ENCODE data around the gene PLGRKT.
"Not testable (repeated sequence)": the region's sequence is repeated elsewhere in the genome, so short reads cannot be mapped to it uniquely, and the experiment has no call there.

The PLGRKT gene

DNA sequence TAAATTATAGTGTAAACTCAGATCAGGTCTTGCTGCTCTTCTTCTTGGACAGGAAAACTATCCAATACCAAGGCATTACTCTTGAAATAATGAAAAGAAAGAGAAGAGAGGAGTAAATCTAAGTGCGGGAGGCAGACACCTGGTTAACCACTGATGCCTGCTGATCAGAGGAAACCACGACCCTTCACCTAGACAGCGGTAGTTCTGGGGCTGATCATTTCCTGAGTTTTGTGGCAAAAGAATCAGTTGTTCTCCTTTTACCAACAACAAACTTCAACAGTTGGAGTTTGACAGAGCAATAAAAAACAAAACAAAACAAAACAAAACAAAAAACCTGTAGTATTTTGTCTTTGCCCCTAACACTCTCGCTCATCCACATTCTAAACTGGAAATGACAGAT is 101.0 kb downstream of the PLGRKT start:
- H3K4me2 ChIP-seq (ENCODE audit: low read depth, low read length, poor library complexity, severe bottlenecking): no peak overlapping the region
- no peaks in the 10 kb centered on the region for H3K9me3 ChIP-seq (ENCODE audit: insufficient read depth, low read length)
- no peak overlapping the region for H3K27ac ChIP-seq (ENCODE audit: low read depth, low read length)
- no peaks in the 10 kb centered on the region for H4K20me1 ChIP-seq (ENCODE audit: low read depth, low read length)
- TF ChIP-seq EZH2phosphoT487 (conservative IDR thresholded peaks at IDR 0.05; ENCODE audit: low read length) (no peak), CTCF (IDR thresholded peaks at IDR 0.05; ENCODE audit: insufficient read depth, low read length, poor library complexity, severe bottlenecking) (no peak)
- no peaks in the 10 kb centered on the region for H3K27me3 ChIP-seq (ENCODE audit: low read length)
- H3K4me3 ChIP-seq (ENCODE audit: insufficient read depth, low read length, poor library complexity, severe bottlenecking): no peak overlapping the region
- no peak overlapping the region for H3K9ac ChIP-seq (ENCODE audit: low read length)
- peaks cover 5% of the 10 kb centered on the region; the same call in 1 of the 2 replicates for H3F3A ChIP-seq (ENCODE audit: insufficient read depth)
- H2AFZ ChIP-seq (ENCODE audit: low read depth, low read length, severe bottlenecking): no peak overlapping the region
- H3K79me2 ChIP-seq (ENCODE audit: insufficient read depth, low read length): no peaks in the 10 kb centered on the region
- H3K36me3 ChIP-seq (ENCODE audit: low read length): peaks cover 3% of the 10 kb centered on the region; the same call in 1 of the 2 replicates
- H3K9me2 ChIP-seq (replicated peaks; ENCODE audit: insufficient read depth, low read length): no peaks in the 10 kb centered on the region

GRCh38 chr9:5331276-5331675 is 106.4 kb downstream of the PLGRKT start:
- not testable (repeated sequence) for H3K9ac ChIP-seq (ENCODE audit: low read length); H3K4me2 ChIP-seq (ENCODE audit: low read depth, low read length, poor library complexity, severe bottlenecking); H3K27me3 ChIP-seq (ENCODE audit: low read length); H3K4me3 ChIP-seq (ENCODE audit: insufficient read depth, low read length, poor library complexity, severe bottlenecking); H3K36me3 ChIP-seq (ENCODE audit: low read length); H3K79me2 ChIP-seq (ENCODE audit: insufficient read depth, low read length); H4K20me1 ChIP-seq (ENCODE audit: low read depth, low read length); H3K9me3 ChIP-seq (ENCODE audit: insufficient read depth, low read length); H3F3A ChIP-seq (ENCODE audit: insufficient read depth); H2AFZ ChIP-seq (ENCODE audit: low read depth, low read length, severe bottlenecking); H3K27ac ChIP-seq (ENCODE audit: low read depth, low read length); H3K9me2 ChIP-seq (replicated peaks; ENCODE audit: insufficient read depth, low read length)

DNA sequence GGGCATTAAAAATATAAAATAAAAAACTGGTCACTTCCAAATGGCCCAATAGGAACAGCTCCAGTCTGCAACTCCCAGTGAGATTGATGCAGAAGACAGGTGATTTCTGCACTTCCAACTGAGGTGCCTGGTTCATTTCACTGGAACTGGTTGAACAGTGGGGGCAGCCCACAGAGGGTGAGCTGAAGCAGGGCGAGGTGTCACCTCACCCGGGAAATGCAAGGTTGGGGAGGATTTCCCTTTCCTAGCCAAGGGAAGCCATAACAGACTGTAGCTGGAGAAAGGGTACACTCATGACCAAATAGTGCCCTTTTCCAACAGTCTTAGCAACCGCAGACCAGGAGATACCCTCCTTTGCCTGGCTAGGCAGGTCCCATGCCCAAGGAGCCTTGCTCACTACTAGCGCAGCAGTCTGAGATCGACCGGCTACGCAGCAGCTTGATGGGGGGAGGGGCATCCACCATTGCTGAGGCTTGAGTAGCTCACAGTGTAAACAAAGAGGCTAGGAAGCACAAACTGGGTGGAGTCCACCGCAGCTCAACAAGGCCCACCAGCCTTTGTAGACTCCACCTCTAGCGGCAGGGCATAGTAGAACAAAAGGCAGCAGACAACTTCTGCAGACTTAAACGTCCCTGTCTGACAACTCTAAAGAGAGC is 110.7 kb downstream of the PLGRKT start:
- Histone ChIP-seq H3K36me3 (ENCODE audit: low read length) (no peaks in the 10 kb centered on the region; the same call in 1 of the 2 replicates), H4K20me1 (ENCODE audit: low read depth, low read length) (no peaks in the 10 kb centered on the region), H2AFZ (ENCODE audit: low read depth, low read length, severe bottlenecking) (no peak overlapping the region), H3K4me3 (ENCODE audit: insufficient read depth, low read length, poor library complexity, severe bottlenecking) (no peak overlapping the region), H3K9me3 (ENCODE audit: insufficient read depth, low read length) (no peaks in the 10 kb centered on the region), H3K27me3 (ENCODE audit: low read length) (no peaks in the 10 kb centered on the region), H3K27ac (ENCODE audit: low read depth, low read length) (no peak overlapping the region), H3K9me2 (replicated peaks; ENCODE audit: insufficient read depth, low read length) (no peaks in the 10 kb centered on the region), H3F3A (ENCODE audit: insufficient read depth) (no peaks in the 10 kb centered on the region), H3K9ac (ENCODE audit: low read length) (no peak overlapping the region), H3K4me2 (ENCODE audit: low read depth, low read length, poor library complexity, severe bottlenecking) (no peak overlapping the region), H3K79me2 (ENCODE audit: insufficient read depth, low read length) (no peaks in the 10 kb centered on the region)
- TF ChIP-seq EZH2phosphoT487 (conservative IDR thresholded peaks at IDR 0.05; ENCODE audit: low read length) (no peak), CTCF (IDR thresholded peaks at IDR 0.05; ENCODE audit: insufficient read depth, low read length, poor library complexity, severe bottlenecking) (no peak)

- no peak overlapping the region for H2AFZ ChIP-seq (ENCODE audit: low read depth, low read length, severe bottlenecking)
- no peaks in the 10 kb centered on the region for H3F3A ChIP-seq (ENCODE audit: insufficient read depth)
- no peak overlapping the region for H3K9ac ChIP-seq (ENCODE audit: low read length)
- no peaks in the 10 kb centered on the region for H3K79me2 ChIP-seq (ENCODE audit: insufficient read depth, low read length)
- no peaks in the 10 kb centered on the region for H3K9me2 ChIP-seq (replicated peaks; ENCODE audit: insufficient read depth, low read length)
- no peaks in the 10 kb centered on the region for H3K36me3 ChIP-seq (ENCODE audit: low read length)
- no peaks in the 10 kb centered on the region for H3K27me3 ChIP-seq (ENCODE audit: low read length)
- TF ChIP-seq EZH2phosphoT487 (conservative IDR thresholded peaks at IDR 0.05; ENCODE audit: low read length) (no peak), CTCF (IDR thresholded peaks at IDR 0.05; ENCODE audit: insufficient read depth, low read length, poor library complexity, severe bottlenecking) (no peak)
- H3K9me3 ChIP-seq (ENCODE audit: insufficient read depth, low read length): no peaks in the 10 kb centered on the region
- H3K27ac ChIP-seq (ENCODE audit: low read depth, low read length): no peak overlapping the region
- H4K20me1 ChIP-seq (ENCODE audit: low read depth, low read length): no peaks in the 10 kb centered on the region
- no peak overlapping the region for H3K4me3 ChIP-seq (ENCODE audit: insufficient read depth, low read length, poor library complexity, severe bottlenecking)
- H3K4me2 ChIP-seq (ENCODE audit: low read depth, low read length, poor library complexity, severe bottlenecking): no peak overlapping the region
Measured at GRCh38 chr9:5326187-5326586, 111.5 kb downstream of the PLGRKT start.

DNA sequence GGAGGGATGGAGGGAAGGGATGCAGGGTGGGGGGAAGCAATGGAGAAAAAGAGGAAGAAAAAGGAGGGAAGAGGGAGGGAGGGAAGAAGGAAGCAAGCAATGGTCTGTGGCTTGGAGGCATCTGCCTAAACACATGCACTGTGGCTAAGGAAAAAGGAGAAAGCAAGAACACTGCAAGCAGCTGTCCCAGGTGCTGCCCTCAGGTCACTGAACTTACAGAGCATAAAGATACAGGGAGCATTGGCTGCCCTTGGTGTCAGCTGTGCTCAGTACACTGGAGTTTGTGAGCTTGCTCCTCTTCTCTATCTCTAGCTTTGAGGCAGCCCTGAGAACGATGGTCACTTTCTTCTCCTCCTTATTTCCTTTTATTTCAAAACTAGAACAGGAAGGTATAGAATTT is 116.1 kb downstream of the PLGRKT start:
- H3F3A ChIP-seq (ENCODE audit: insufficient read depth); H3K36me3 ChIP-seq (ENCODE audit: low read length); H2AFZ ChIP-seq (ENCODE audit: low read depth, low read length, severe bottlenecking); H3K4me2 ChIP-seq (ENCODE audit: low read depth, low read length, poor library complexity, severe bottlenecking); H4K20me1 ChIP-seq (ENCODE audit: low read depth, low read length); H3K4me3 ChIP-seq (ENCODE audit: insufficient read depth, low read length, poor library complexity, severe bottlenecking); H3K27ac ChIP-seq (ENCODE audit: low read depth, low read length); H3K27me3 ChIP-seq (ENCODE audit: low read length); H3K9ac ChIP-seq (ENCODE audit: low read length); H3K9me2 ChIP-seq (replicated peaks; ENCODE audit: insufficient read depth, low read length); H3K9me3 ChIP-seq (ENCODE audit: insufficient read depth, low read length); H3K79me2 ChIP-seq (ENCODE audit: insufficient read depth, low read length): not testable (repeated sequence)
